Measurements from ENCODE around the gene STARD8.
"Not testable (repeated sequence)": the region's sequence is repeated elsewhere in the genome, so short reads cannot be mapped to it uniquely, and the experiment has no call there.

Gene STARD8

GRCh38 chrX:68719181-68719903 is 71.9 kb downstream of the STARD8 start:
- no peak for DNase-seq

GRCh38 chrX:68719904-68720614 is 72.6 kb downstream of the STARD8 start:
- DNase-seq, result no peak

- no peak for DNase-seq
Observed at GRCh38 chrX:68720851-68721250, 73.4 kb downstream of the STARD8 start.

GRCh38 chrX:68721546-68721945 is 74.1 kb downstream of the STARD8 start:
- DNase-seq, result no peak

- DNase-seq, result no peak
Observed at GRCh38 chrX:68721991-68722860, 74.8 kb downstream of the STARD8 start.

GRCh38 chrX:68723491-68724155 is 76.2 kb downstream of the STARD8 start:
- DNase-seq, result no peak

GRCh38 chrX:68724531-68725020 is 77.1 kb downstream of the STARD8 start:
- DNase-seq, result no peak

DNA sequence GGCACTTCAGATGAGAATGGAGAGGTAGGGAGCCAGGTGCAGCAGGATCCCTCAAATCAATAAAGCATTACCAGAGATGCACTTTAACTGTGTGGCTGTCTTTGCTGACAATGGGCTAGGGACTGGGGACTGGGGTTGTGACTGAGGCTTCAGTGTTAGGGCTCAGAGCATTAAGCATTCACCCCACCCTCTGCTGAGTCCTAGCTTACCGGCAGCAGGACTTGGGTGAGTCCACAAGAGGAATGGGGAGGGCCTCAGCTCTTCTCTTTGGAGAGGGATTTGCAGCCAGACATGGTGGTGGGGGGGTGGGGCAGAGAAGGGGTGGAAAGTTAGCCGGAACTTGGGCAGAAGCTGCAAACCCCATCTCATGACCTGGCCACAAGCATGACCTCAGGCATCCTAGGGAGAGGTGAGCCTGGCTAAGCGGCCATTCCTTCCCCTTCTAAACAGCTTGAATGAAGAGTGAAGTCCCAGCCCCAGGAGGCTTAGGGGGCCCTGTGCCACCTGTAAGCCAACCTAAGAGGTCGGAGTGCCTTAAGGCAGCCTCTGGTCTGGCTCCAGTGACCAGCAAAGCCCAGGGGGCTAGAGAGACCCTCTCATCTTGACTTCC is 78.4 kb downstream of the STARD8 start:
- no peak for DNase-seq

DNA sequence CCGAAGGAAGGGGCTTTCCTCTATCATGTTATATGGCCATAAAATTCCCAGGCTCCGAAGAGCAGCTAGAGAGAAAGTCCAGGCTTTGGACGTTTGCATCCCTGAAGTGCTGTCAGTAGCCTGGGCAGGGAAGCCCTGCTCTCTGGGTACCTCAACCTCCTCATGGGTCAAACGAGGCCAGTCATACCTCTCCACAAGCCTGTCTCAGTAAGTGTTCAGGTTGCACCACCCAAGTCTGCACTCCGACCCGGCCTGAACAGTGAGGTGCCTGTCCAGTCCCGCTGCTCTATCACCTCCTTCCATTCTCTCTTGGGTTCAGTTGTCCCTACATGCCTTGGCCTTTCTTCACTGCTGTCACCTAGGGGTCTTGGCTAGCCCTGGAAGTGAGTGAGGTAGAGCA is 78.9 kb downstream of the STARD8 start:
- no peak for DNase-seq

DNA sequence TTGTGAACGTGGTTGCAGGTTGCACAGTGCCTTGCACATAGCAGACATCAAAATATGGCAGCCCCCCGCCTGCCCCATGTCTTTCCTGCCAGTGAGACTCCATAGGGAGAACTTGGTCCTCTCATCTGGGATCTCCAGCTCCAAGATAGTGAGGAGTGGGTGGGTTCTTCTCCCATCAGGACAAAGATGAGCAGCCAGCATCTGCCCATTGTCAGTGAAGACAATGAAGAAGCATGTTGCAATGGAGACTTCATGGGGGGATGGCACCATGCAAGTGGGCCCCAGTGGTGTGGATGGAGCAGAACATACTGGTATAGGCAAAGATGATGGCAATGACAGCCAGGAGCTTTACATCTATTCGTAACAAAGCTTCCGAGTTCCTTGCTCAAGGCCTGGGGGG is 80.2 kb downstream of the STARD8 start:
- no peak for DNase-seq

GRCh38 chrX:68728186-68728585 is 80.7 kb downstream of the STARD8 start:
- no peak for DNase-seq

GRCh38 chrX:68731254-68731653 is 83.8 kb downstream of the STARD8 start:
- no peak for DNase-seq

- peak; percentile 7 for DNase-seq
Observed at GRCh38 chrX:68732906-68733493, 85.5 kb downstream of the STARD8 start.

DNA sequence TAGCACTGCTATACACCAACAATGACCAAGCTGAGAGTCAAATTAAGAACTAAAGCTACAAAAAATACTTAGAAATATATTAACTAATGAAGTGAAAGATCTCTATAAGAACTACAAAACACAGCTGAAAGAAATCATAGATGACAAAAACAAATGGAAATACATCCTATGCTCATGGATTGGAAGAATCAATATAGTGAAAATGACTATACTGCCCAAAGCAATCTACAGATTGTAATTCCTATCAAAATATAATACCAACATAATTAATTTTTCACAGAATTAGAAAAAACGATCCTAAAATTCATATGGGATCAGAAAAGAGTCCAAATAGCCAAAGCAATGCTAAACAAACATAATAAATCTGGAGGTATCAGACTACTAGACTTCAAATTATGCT is 87.8 kb downstream of the STARD8 start:
- DNase-seq, result no peak

DNA sequence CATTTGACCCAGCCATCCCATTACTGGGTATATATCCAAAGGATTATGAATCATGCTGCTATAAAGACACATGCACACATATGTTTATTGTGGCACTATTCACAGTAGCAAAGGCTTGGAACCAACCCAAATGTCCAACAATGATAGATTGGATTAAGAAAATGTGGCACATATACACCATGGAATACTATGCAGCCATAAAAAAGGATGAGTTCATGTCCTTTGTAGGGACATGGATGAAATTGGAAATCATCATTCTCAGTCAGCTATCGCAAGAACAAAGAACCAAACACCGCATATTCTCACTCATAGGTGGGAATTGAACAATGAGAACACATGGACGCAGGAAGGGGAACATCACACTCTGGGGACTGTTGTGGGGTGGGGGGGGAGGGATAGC is 94.4 kb downstream of the STARD8 start:
- not testable (repeated sequence) for DNase-seq

DNA sequence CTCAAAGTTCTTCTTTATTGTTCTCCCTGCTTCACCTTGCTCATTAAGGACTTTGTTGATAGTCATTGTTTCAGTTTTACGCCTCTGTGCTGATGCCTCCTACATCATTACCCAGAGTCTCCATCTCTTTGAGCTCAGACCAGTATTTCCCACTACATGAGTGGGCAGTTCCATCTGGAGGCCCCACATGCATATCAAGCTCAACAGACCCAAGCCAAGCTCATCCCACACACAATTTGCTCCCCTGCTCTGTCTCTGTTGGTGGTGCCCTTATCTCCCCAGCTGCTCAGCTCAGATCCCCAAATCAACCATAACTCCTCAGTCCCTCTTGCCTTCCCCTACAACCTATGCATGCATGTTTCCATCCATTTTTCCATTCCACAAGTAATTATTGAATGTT is 96.3 kb downstream of the STARD8 start:
- no peak for DNase-seq

DNA sequence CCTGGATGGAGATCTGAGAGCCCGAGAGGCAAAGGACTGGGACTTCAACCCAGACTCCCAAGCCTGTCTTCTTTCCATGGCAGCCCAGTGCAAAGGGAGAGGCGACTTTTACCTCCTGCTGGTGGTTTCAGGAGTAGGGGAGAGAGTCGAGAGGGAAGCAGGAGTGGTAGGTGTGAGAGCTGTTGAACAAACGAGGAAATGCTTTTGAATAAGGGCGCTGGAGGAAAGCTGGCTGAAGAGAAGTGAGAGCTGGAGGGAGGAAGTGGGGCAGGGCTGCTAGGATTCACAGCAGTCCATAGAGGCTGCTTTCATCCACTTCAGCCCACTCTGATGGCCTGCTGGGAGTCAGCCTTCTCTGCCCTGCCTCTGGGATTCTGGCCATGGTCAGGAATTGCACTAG is 99.5 kb downstream of the STARD8 start:
- DNase-seq, result no peak

- DNase-seq, result no peak
Observed at GRCh38 chrX:68748030-68748429, 100.6 kb downstream of the STARD8 start.

DNA sequence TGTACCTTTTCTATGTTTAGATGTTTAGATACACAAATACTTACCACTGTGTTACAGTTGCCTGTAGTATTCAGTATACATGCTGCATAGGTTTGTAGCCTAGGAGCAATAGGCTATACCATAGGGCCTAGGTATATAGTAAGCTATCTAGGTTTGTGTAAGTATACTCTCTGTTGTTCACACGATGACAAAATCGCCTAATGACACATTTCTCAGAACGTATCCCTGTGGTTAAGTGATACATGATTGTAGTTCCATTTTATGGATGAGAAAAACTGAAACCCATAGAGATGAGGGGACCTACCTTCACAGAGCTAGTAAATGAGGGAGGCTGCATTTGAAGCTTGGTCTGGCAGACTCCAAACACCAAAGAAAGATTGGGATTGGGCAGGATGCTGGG is 102.0 kb downstream of the STARD8 start:
- DNase-seq, result no peak

DNA sequence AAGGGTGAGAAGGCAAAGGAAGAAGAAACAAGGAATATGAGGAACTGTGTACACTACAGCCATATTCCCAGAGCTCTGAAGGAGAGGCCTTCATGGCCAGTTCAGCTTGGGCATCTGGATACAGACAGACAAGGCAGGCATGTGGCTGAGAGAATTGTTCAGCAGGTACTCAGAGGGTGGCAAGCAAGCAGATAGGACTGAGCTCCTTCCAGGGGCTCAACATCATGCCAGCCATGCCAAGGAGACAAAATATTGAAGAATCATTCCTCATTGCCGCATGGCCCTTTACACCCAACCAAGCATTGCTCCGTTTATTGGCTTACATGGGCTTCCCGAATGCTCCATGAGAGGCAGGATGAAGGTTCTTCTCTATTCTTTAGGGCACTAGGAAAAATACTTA is 102.8 kb downstream of the STARD8 start:
- DNase-seq, result no peak

GRCh38 chrX:68751372-68751771 is 103.9 kb downstream of the STARD8 start:
- no peak for DNase-seq

DNA sequence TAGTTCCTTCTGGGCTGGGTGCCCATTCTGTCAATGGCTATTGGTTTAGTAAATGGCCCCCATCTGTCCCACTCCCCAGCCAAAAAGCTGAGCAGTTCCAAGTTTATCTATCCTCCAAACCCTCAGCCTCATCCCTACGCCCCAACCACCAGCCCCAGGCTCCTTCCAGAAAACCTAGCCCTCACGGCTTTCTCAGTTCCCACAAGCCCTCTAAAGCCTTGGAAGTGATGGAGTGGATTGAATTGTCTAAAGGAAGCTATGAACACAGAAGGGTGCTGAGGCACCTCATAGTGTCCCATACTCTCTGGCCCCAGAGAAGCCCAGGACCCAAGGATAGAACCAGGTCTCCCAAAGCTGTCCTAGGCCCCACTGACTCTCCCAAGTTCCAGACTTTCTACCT is 105.8 kb downstream of the STARD8 start:
- no peak for DNase-seq

Measured in NCI-H2171 treated with DMSO at 0.1 percent for 48 hours (cell line).